ENCODE results near the gene PAK2.

DNA sequence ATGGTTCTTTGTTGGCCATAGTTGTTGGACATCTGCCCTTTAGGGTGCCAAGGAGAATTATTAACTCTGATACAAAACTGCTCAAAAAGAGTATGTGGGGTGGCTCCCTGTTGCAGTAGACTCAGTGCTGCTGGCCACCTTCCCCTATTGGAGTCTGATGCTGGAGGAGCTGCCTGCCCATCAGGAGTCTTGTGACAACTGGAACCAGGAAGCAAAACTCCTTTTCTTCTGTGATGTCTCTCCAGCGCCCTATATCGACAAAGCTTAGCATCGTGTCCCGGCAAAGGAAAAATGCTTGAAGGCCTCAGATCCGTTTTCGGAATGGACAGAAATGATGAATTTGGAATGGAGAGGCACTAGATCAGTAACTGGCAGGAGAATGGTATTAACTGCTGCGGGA, 23.5 kb downstream of the PAK2 start:
- TF ChIP-seq RAD21 (IDR thresholded peaks at IDR 0.05; ENCODE audit: low read depth) (no peak), POLR2A (IDR thresholded peaks at IDR 0.05; ENCODE audit: borderline replicate concordance, extremely low read depth, insufficient read depth, insufficient read length) (no peak), SRF (IDR thresholded peaks at IDR 0.05; ENCODE audit: low read depth) (no peak), EGR1 (IDR thresholded peaks at IDR 0.05; ENCODE audit: low read depth) (no peak)
- TF ChIP-seq, protein P1, sequence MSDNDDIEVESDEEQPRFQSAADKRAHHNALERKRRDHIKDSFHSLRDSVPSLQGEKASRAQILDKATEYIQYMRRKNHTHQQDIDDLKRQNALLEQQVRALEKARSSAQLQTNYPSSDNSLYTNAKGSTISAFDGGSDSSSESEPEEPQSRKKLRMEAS (IDR thresholded peaks at IDR 0.05), result no peak

Measured in HCT116 (cell line).